HG02678 (cell line): Measurements from ENCODE around the gene ING4.

Experiments
- ATAC-seq: cut with Tn5 transposase; IDR thresholded peaks from one replicate; pipeline ENCODE4 v1.9.1; 2021; ENCODE audit warnings: mild to moderate bottlenecking, moderate library complexity; ENCODE audit not compliant: unreplicated experiment

The ING4 gene

DNA sequence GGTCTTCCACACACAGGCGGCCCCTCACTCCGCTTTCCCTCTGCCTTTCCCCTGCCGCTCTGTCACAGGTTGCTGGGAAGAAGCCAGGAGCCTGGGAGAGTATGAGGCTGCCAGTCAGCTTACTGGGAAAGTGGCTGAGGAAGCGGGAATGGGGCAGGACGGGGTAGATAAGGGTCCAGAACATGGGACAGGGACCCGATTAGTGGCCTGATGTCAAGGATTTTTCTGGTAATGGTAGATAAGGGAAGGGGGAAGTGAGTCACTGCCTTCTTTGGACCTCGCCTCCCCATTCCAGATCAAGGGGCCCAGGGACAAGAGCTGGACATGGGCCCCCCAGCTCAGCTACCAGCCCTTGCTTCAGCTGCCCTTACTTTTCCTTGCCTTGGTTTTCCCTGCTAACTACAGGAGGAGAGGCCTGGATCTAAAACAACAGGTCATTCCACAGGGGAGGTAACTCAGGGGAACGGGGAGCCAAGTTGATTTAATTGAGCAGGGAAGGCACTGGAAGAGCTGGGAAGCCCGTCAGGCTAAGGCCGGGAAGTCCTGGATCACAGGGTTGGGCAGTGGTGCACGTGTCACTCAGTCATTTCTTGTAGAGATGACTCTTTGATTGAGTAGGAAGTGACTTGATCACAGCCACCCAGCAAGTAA, 23.6 kb downstream of the ING4 start:
- ATAC-seq = no peak

DNA sequence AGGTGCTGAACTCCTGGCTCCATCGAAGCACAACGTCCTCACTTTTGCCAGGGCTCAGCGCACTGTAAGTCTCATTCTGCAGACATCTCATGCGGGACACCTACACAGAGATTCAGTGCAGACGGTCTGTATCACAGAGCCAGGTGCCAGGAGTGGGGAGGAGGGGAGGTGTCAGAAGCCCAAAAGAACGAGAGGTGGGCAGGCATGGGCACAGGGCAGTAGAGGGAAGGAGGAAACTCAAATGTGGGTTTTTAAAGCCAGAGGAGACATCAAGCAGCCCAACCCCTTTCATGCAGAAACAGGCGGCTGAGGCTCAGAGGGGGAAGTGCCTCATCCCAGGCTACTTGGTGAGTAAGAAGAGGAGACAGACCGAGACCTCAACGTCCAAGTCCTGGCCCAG, 24.6 kb downstream of the ING4 start:
- no peak for ATAC-seq

DNA sequence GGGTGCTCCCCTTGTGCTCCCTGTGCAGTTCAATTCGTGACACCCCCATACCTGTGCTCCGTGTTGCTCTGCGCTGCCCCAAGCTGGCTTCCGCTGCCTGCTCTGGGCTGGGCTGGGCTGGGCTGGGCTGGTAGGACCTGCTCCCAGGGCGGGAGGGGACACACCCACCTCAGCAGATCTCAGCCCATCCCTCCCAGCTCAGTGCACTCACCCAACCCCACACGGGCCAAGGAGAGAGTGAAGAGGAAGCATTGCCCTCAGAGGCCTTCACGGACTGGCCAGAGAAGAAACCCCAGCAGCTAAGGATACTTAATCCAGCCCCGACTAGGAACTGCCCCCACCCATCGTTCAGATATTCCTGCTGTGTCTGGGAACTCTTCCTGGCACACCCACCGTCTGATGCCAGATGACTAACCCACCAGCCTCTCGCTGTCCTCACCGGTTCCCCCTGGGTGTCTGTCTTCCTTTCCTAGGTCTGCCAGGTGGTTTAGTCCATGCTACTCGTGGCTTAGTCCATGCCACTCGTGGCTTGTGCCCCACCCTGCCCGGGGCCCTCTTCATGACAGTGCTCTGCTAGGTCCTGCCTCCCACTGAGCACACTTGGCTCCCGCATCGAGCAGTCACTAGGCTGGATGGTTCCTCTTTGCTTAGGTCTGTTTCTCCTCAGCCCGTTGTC, 26.9 kb downstream of the ING4 start, which contains the start of gene LPAR5:
Gene LPAR5 (minus strand): TSS at position 104 of the 676 bp plus-strand sequence. CDS start 14,711 bp downstream, outside the sequence.
- no peak for ATAC-seq

DNA sequence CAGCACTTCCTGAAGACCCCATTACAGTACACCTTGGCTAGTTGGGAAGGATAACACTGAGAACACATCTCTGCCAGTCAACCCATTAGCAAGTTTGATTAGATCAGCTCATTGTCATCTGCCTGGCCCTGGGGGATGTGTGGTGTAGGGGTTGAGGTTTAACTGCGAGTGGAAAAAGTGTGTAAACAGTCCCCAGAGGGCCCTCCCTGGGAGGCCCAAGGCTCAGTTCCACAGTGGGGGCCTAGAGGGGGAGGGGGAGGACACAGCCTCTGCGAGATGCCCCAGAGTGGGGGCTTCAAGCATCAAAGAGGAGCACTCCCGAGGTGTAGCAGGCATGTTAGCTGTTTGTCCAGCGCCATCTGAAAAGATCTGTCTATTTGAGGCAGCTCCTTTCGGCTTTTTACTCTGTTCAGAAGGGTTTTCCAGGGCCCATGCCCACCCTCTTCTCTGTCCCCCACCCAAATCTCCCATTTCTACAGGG, 27.5 kb downstream of the ING4 start:
- no peak for ATAC-seq

DNA sequence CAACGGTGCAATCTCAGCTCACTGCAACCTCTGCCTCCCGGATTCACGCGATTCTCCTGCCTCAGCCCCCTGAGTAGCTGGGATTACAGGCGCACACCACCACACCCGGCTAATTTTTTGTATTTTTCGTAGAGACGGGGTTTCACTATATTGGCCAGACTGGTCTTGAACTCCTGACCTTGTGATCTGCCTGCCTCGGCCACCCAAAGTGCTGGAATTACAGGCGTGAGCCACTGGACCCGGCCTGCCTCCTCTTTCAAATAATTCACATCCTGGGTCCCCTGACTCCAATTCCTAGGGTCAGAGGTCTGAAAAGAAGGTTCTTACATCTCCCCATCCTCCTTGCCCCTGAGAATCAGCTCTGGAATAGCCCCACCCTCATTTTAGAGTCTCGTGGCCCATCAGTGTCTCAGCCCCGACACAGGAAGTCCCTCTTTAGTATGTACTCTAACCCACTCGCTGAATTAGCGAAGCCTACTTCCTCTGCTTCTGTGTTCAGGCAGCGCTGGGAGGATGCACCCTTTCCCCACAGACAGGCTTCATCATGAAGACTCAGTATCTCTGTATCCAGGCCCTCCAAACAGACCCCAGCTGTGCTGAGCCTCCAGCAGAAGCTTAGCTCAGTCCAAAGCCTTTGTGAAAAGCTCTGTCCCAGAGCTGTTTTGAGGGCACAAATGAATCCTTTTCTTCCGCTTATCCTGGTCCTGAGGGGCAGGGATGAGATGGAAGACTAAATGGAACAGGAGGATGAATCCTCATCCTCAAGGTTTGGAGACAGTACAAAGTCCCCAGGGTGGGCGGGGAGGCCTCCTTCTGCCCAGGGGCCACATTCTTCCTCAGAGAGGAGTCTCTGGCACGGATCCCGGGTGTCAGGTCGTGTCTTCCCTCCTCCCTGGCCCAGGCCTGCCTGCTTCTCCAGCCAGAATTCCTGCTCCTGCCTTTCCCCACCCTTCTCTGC, 30.6 kb downstream of the ING4 start:
- peak; percentile 74 for ATAC-seq

DNA sequence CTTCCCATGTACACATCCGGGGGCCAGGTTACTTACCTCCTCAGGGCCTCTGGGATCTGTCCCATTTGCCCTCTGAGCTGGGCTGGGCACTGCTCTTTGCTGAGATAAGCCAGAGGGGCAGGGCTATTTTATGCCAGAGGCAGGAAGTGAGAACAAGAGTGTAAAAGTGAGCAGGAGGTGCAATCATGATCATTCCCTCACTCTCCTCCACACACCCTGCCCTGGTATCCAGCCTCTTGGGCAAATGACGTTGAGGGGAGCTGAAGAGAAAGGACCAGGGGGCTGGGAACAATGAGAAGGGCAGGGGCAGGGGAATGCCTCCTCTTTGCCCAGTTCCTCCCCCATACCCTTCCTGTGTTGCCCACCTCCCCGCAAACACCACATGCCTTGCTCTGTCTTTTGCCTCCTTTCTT, 31.4 kb downstream of the ING4 start:
- ATAC-seq = no peak

DNA sequence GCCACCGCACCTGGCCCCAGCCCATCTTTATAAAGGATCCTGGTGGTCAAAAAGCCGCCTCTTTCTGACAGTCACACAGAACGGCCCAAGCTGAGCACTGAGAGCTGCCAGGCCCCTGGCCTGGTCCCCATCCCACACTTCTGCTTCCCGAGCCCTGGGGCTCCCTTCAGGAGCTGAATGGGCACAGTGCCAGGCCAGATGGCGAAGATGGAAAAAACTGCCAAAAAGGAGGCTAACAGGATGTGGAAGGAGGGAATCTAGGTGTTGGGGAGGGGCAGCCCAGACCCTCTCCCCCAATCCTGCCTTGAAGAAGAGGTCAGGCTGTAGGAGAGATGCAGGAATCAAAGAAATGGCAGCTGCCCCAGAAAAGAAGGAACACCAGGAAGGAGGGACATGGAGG, 32.2 kb downstream of the ING4 start:
- ATAC-seq = no peak

DNA sequence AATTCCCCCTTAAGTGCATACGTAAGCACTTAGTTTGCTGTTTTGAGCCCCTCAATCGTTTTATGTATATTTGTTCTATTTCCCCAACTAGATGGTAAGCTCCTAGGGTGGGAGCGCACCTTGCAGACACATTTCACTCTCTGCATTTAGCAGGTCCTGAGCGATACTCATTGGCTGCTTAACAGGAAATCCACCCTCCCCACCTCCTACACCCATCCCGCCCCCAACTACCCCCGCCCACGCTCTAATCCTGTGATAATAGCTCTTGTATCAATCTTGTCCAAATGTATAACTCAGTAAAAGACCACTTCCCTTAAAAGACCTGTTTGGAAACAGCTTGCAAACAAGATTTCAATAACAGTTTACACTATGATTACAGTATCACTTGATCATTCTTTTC, 35.3 kb downstream of the ING4 start:
- no peak for ATAC-seq

DNA sequence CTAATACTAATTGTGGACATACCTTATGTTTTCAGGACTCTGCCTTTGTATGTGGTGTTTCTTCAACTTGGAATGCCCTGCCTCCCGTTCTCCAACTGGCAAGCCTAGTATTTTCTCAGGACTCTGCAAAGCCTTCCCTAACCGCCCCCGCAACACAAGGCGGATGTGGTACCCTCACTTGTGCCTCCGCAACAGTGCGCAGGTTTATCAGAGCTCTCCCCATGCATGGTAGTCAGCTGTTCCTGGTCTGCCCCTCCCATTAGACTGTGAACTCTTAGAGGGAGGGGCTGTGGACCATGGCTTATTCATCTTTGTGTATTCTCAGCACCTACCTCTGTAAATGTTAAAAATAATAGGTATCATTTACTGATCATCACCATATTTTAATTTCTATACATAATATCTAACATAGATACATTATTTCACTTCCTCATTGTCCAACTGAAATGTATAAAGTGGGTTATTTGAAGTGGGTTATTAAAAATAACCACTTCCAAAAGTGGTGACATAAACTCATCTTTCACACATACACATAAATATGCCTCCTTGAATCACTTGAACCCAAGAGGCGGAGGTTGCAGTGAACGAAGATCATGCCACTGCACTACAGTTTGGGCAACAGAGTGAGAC, 36.1 kb downstream of the ING4 start:
- no peak for ATAC-seq

DNA sequence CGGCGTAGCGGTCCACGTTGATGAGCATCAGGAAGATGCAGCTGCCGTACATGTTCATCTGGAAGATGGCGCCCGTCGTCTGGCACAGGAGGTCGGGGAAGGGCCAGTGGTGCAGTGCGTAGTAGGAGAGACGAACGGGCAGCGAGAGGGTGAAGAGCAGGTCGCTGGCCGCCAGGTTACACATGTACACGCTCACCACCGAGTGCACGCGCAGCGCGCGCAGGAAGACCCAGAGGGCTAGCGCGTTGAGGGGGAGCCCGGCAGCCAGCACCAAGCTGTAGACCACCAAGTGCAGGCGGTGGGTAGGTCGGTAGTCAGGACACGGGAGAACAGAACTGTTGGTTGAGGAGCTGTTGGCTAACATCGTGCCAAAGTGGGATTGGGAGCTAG, 42.0 kb downstream of the ING4 start:
- peak; percentile 28 for ATAC-seq

DNA sequence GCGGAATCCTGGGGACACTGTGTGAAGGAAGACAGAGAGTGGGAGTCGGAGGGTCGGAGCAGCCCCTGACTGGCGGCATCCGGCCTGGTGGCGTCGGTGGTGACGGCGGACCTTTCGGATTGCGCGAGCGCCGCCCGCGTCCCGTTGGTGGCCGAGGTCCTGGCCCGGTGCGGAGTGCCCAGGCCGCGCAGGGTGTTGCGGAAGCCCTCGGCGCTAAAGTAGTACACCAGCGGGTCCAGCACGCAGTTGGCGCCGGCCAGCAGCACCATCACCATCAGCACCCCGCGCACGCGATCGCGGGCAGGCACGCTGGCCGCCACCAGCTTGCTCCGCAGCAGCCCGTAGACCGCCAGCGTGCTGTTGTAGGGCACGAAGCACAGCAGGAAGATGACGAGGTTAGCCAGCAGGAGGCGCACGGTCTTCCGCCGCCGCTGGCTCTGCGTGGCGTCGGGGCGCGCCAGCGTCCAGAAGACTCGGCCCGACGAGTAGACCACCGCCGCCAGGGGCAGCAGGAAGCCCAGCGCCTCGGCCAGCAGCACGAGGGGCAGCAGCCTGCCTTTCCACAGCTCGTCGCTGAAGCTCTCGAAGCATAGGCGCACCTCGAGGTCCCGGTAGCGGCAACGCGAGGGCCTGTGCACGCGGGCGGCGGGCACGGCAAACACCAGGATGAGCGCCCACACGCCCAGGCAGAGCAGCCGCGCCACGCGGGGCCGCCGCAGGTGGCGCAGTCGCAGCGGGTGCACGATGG, 42.6 kb downstream of the ING4 start:
- peak; percentile 75 for ATAC-seq

DNA sequence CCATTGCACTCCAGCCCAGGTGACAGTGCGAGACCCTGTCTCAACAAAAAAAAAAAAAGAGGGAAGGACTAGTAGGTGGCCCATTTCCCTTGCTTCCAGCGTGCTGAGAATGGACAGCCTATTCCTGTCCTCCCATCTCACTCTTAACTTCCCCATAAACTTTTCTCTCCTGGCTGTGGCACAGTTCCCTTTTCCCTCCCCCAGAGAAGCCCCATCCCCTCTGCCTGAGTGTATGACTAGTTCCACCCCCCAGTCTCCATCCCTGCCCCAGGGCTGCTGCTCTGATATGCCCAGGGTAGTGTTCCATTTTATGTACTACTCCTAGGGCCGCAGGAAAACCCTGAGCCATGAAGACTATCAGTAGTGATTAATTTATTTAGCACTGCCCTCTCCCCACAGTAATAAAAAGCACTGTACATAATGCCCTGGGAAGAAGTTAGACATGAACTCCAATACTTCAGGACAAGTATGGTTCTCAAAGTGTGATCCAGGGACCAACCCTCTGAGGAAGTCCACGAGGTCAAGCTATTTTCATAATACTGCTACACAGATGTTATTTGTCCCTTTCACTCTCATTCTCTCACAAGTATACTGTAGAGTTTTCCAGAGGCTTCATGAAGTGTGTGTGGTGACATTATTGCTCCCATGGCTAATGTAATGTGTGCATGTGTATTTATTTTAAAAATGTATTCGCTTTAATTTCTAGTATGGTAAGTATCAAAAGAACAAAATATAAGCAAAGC, 44.3 kb downstream of the ING4 start:
- ATAC-seq = no peak

DNA sequence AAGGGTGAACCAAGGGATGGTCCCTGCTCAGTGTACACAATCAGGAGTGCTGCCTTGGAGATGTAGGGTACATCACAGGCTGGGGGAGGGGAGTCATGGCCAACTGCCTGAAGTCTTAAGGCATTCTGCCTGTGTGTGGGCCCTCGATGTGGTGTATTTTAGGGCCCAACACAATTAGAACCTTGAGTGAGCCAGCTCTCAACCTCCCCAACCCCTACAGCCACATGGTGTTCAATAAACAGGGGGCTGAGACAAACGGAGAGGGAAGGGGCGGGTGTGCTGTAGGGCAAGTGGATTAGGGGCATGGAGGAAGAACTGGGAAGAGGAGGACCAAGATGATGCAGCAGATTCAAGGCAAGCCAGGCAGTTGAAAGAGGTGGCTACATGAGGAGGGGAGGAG, 47.1 kb downstream of the ING4 start:
- ATAC-seq = no peak

DNA sequence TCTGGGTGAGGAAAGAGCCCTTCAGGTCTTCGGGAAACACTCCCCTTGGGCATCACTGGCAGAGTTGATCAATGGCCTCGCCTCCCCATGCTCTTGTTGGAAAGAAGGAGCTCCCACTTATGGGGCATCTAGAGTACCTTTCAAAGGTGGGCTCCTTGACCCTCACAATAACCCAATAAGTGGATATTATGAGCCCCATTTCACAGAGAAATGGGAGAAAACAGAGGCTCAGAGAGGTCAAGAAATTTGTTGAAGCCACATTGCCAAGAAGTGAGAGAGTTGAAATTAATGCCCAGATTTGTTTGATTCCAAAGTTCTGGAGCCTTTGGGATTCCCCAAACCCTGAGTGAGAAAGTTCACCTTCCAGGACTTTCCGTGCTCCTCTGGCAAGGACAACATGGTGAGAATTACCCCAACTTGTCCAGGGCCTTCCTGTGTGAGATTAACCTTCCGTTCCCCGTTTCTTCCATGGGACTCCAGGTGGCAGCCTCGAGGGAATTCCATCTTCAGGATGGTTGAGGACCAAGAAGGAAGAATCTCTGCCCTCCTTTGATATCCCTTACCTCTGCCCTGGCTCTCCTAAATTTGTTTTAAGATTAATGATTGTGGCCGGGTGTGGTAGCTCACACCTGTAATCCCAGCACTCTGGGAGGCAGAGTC, 48.3 kb downstream of the ING4 start:
- ATAC-seq = no peak

DNA sequence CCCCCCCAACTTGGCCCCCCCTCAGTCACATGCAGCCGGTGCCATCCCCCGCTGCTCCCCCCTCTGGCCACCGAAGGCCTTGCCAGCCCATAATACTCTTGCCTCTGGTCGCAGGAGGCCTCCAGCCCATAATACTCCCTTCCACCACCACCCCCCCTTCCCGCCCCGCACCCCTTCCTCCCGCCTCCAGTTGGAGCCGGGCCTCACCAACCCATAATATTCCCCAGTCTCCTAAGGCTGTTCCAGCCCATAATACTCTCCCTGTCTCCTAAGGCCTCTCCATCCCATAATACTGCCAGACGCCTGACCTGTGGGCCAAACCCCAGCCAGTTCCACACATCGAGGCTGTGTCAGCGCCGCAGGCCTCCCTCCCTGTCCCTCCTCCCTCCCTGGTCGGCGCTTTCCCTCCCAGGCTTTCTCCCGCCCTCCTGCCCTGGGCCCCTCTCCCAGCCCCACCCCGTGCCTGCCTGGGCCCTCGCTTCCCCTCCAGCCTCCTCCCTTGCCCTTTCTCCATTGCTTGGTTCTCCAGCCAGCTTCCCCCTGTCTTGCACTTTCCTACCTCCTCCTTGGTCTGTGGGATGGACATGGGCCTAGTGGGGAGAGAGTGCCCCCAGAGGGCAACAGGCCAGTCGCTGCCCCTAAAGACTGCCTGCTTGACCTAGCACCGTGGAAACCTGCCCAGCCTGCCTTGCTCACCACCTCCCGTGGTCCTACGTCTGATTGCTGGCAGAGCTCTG, 49.0 kb downstream of the ING4 start:
- ATAC-seq = no peak

DNA sequence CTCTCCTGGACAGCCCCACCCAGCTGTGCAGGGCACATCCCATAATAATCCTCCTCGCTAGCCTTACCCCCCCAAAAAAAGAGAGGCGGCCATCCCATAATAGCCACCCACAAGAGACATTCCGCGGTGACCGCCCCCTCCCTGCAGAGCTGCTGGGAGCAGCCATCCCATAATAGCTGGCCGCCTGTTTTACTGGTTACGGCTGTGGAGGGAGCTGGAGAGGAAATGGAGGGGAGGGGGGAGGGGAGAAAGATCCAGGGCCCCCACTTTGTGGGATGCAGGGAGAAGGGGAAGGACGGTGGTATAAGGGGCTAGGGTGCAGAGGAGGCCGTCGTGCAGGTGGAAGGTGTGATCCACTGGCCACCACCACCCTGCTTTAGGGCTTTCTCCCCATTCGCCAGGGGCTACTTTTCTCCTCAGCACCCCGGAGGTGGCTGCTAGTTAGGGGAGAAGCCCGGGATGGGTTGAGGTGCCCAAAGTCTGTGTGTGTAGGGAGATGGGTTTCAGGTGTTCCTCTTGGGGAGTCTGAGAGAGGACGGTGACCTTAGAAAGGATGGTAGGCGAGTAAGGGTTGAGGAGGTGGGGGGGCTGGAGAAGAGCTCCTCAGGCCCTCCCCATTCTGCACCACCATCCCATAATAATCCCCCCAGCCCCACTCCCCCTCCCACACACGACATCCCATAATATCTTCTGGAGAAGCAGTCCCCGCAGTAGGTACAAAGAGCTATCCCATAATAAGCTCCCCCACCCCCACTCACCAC, 49.7 kb downstream of the ING4 start:
- no peak for ATAC-seq

DNA sequence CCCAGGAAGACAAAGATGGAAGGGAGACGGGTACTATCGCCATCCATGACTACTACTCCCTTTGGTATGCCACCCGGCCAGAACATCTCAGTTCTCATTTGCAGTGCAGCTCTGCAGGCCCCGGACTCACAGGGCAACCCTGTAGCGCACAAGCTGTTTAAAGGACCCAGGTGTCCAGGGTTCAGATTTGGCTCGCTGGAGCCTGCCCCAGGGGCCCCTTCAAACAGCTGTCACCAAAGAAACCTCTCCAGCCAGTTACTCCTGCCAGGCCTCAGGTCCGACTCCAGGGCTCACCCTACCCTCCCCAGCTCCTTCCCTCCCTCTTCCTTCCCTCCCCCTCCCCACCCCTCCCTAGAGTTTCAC, 50.3 kb downstream of the ING4 start:
- ATAC-seq = no peak

DNA sequence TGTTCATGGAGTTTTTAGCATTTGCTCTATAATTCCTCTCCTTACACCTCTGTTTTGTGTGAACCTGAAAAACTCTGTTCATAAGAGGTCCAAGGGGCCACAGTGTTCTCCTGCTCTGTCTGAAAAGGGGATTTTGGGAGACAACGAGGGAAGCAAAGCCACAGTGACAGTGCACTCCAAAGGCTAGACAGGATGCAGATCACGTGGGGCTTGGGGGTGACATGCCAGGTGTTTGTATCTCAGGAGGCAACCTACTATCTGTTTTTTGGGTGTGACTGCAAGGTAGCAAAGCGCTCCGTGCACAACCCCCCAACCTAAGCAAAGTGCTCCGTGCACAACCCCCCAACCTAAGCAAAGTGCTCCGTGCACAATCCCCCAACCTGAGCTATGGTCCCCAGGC, 50.7 kb downstream of the ING4 start:
- ATAC-seq = no peak
